K562 treated with DMSO at 1 percent for 48 hours (cell line): ENCODE measurements around the gene PTMS. TPM values are rescaled to one million over a fixed set of nuclear protein-coding genes. Genes with fewer than 3 reads are reported as not detected.

Experiments
- total RNA-seq: library from RNA; unstranded; fragments of 300-600 nt; gene quantifications from 2 replicates; pipeline ENCODE4 v1.2.3, GENCODE V29; 2022; ENCODE audit warnings: low replicate concordance; ENCODE audit errors: extremely low read depth

Gene PTMS
- total RNA-seq, result 561 TPM in 1 of 2 replicates, not detected in the other

GRCh38 chr12:6765634-6766581 is at the start of gene PTMS:
TSS of gene PTMS (plus strand) at chr12:6766363. CDS start at chr12:6766706, 343 bp downstream.

GRCh38 chr12:6723607-6724408 is 42.4 kb upstream of the PTMS start, which contains the start of gene COPS7A:
TSS of gene COPS7A (plus strand) at chr12:6724046. CDS start at chr12:6724657, 611 bp downstream.

GRCh38 chr12:6752921-6753771 is 13.0 kb upstream of the PTMS start, which contains the start of gene MLF2:
TSS of gene MLF2 (minus strand) at chr12:6753141. CDS start at chr12:6752334, 807 bp downstream.

GRCh38 chr12:6772331-6772695 is 6.2 kb downstream of the PTMS start, which contains the start of gene LAG3:
TSS of gene LAG3 (plus strand) at chr12:6772520. CDS start at chr12:6772853, 333 bp downstream.

GRCh38 chr12:6788972-6789924 is 23.1 kb downstream of the PTMS start, which contains the start of gene CD4:
TSS of gene CD4 (plus strand) at chr12:6789528. CDS start at chr12:6800139, 10,611 bp downstream.

Other genes with a start within 250 kb of the PTMS start
- gene GAPDH, start 231.8 kb upstream of the PTMS start, total RNA-seq, result 996 and 1,689 TPM in 2 replicates
- gene IFFO1, start 210.3 kb upstream of the PTMS start, total RNA-seq, result not detected in 2 replicates
- not detected in 2 replicates for gene NOP2, start 198.1 kb upstream of the PTMS start, total RNA-seq
- gene CHD4, start 159.0 kb upstream of the PTMS start, total RNA-seq, result 161 and 363 TPM in 2 replicates
- gene LPAR5, start 130.4 kb upstream of the PTMS start, total RNA-seq, result not detected in 2 replicates
- gene ACRBP, start 118.9 kb upstream of the PTMS start, total RNA-seq, result not detected in 2 replicates
- not detected in 2 replicates for gene ING4, start 103.2 kb upstream of the PTMS start, total RNA-seq
- not detected in 2 replicates for gene ZNF384, start 77.0 kb upstream of the PTMS start, total RNA-seq
- gene PIANP, start 65.5 kb upstream of the PTMS start, total RNA-seq, result not detected in 2 replicates
- gene COPS7A, start 42.3 kb upstream of the PTMS start, total RNA-seq, result not detected in 2 replicates
- gene MLF2, start 13.2 kb upstream of the PTMS start, total RNA-seq, result not detected in 2 replicates
- gene LAG3, start 6.2 kb downstream of the PTMS start, total RNA-seq, result not detected in 2 replicates
- gene CD4, start 23.2 kb downstream of the PTMS start, total RNA-seq, result not detected in 2 replicates
- gene GPR162, start 55.5 kb downstream of the PTMS start, total RNA-seq, result not detected in 2 replicates
- gene P3H3, start 62.0 kb downstream of the PTMS start, total RNA-seq, result not detected in 2 replicates
- gene GNB3, start 74.6 kb downstream of the PTMS start, total RNA-seq, result not detected in 2 replicates
- gene CDCA3, start 84.9 kb downstream of the PTMS start, total RNA-seq, result not detected in 2 replicates
- gene USP5, start 85.8 kb downstream of the PTMS start, total RNA-seq, result 152 TPM in 1 of 2 replicates, not detected in the other
- 376 TPM in 1 of 2 replicates, not detected in the other for gene TPI1, start 101.2 kb downstream of the PTMS start, total RNA-seq
- not detected in 2 replicates for gene SPSB2, start 106.9 kb downstream of the PTMS start, total RNA-seq
- gene LRRC23, start 138.5 kb downstream of the PTMS start, total RNA-seq, result not detected in 2 replicates
- not detected in 2 replicates for gene ENO2, start 148.2 kb downstream of the PTMS start, total RNA-seq
- gene ATN1, start 161.6 kb downstream of the PTMS start, total RNA-seq, result not detected in 2 replicates
- not detected in 2 replicates for gene RNU7-1, start 177.5 kb downstream of the PTMS start, total RNA-seq
- gene C12orf57, start 177.7 kb downstream of the PTMS start, total RNA-seq, result not detected in 2 replicates
- not detected in 2 replicates for gene PTPN6, start 185.0 kb downstream of the PTMS start, total RNA-seq
- not detected in 2 replicates for gene PHB2, start 204.3 kb downstream of the PTMS start, total RNA-seq
- not detected in 2 replicates for gene EMG1, start 204.6 kb downstream of the PTMS start, total RNA-seq